Measurements from ENCODE around the gene LARP1B. TPM values are rescaled to one million over a fixed set of nuclear protein-coding genes. Genes with fewer than 3 reads are reported as not detected.
"Not testable (repeated sequence)": the region's sequence is repeated elsewhere in the genome, so short reads cannot be mapped to it uniquely, and the experiment has no call there.

LARP1B gene
- total and polyA plus RNA-seq, 11 donors = 12.8 to 31.3 (median 18.0) TPM

GRCh38 chr4:128031756-128032384, 29.2 kb upstream of the LARP1B start:
- WGBS, 4 donors = 91 to 94% (median 92%) methylated on average over 3 of the region's 3 CpGs
- Histone ChIP-seq H3K4me1 (no peaks in the 10 kb centered on the region), H3K36me3 (peaks cover 0 to 86% (median 35%) of the 10 kb centered on the region in 9 donors), H3K27ac (no peak overlapping the region), H3K4me3 (no peak overlapping the region), H3K9me3 (no peaks in the 10 kb centered on the region), H3K27me3 (no peaks in the 10 kb centered on the region)
- TF ChIP-seq POLR2A (IDR thresholded peaks at IDR 0.05) (no peak), CTCF (IDR thresholded peaks at IDR 0.05) (no peak)
- intact Hi-C loops (cut with DNase I) = no loop called here
- DNase-seq (no peak), ATAC-seq (no peak)

GRCh38 chr4:128039568-128039967, 21.5 kb upstream of the LARP1B start:
- intact Hi-C loops (cut with DNase I) = no loop called here
- Histone ChIP-seq H3K27me3 (no peaks in the 10 kb centered on the region), H3K27ac (no peak overlapping the region), H3K9me3 (no peaks in the 10 kb centered on the region), H3K36me3 (peaks cover 0 to 40% (median 0%) of the 10 kb centered on the region in 9 donors), H3K4me3 (no peak overlapping the region), H3K4me1 (no peaks in the 10 kb centered on the region)
- ATAC-seq = no peak
- no peak for DNase-seq
- TF ChIP-seq CTCF (IDR thresholded peaks at IDR 0.05) = no peak
- no peak for TF ChIP-seq POLR2A (IDR thresholded peaks at IDR 0.05)
- 95 to 98% (median 96%) methylated on average over 1 of the region's 1 CpG for WGBS, 4 donors

GRCh38 chr4:128047019-128047418, 14.1 kb upstream of the LARP1B start:
- 77 to 84% (median 81%) methylated on average over 8 to 9 of the region's 9 CpGs for WGBS, 4 donors
- H3K4me3 ChIP-seq; H3K27ac ChIP-seq; DNase-seq; H3K9me3 ChIP-seq; H3K36me3 ChIP-seq; H3K27me3 ChIP-seq; intact Hi-C loops (cut with DNase I); ATAC-seq; H3K4me1 ChIP-seq: not testable (repeated sequence)

GRCh38 chr4:128047514-128047913, 13.6 kb upstream of the LARP1B start:
- H3K4me1 ChIP-seq; H3K4me3 ChIP-seq; H3K27me3 ChIP-seq; intact Hi-C loops (cut with DNase I); H3K36me3 ChIP-seq; DNase-seq; H3K27ac ChIP-seq; H3K9me3 ChIP-seq; ATAC-seq: not testable (repeated sequence)
- WGBS, 4 donors = 96 to 98% (median 97%) methylated on average over 16 to 34 of the region's 34 CpGs

- H3K27me3 ChIP-seq; H3K4me1 ChIP-seq; H3K36me3 ChIP-seq; H3K9me3 ChIP-seq; ATAC-seq; H3K27ac ChIP-seq; DNase-seq; intact Hi-C loops (cut with DNase I); H3K4me3 ChIP-seq: not testable (repeated sequence)
- 82 to 89% (median 85%) methylated on average over 10 of the region's 10 CpGs for WGBS, 4 donors
These were observed 9.9 kb upstream of the LARP1B start for GRCh38 chr4:128051229-128051628.

- ATAC-seq; intact Hi-C loops (cut with DNase I); H3K9me3 ChIP-seq; H3K4me1 ChIP-seq; DNase-seq; H3K27ac ChIP-seq; H3K4me3 ChIP-seq; H3K27me3 ChIP-seq; H3K36me3 ChIP-seq: not testable (repeated sequence)
- WGBS, 4 donors = 87 to 94% (median 94%) methylated on average over 9 of the region's 9 CpGs
These were observed 6.2 kb upstream of the LARP1B start for GRCh38 chr4:128054907-128055306.

GRCh38 chr4:128055441-128056206, 5.5 kb upstream of the LARP1B start:
- intact Hi-C loops (cut with DNase I) = not testable (repeated sequence)

More at GRCh38 chr4:128055441-128056206, 5.5 kb upstream of the LARP1B start:
- not testable (repeated sequence) for H3K27ac ChIP-seq, H3K27me3 ChIP-seq, H3K4me1 ChIP-seq, H3K36me3 ChIP-seq, DNase-seq, H3K4me3 ChIP-seq, H3K9me3 ChIP-seq, ATAC-seq
- WGBS, 4 donors = 92 to 96% (median 94%) methylated on average over 10 of the region's 10 CpGs

Data from heart left ventricle (tissue), 16 donors.